Measurements from ENCODE around the gene MPO.

DNA sequence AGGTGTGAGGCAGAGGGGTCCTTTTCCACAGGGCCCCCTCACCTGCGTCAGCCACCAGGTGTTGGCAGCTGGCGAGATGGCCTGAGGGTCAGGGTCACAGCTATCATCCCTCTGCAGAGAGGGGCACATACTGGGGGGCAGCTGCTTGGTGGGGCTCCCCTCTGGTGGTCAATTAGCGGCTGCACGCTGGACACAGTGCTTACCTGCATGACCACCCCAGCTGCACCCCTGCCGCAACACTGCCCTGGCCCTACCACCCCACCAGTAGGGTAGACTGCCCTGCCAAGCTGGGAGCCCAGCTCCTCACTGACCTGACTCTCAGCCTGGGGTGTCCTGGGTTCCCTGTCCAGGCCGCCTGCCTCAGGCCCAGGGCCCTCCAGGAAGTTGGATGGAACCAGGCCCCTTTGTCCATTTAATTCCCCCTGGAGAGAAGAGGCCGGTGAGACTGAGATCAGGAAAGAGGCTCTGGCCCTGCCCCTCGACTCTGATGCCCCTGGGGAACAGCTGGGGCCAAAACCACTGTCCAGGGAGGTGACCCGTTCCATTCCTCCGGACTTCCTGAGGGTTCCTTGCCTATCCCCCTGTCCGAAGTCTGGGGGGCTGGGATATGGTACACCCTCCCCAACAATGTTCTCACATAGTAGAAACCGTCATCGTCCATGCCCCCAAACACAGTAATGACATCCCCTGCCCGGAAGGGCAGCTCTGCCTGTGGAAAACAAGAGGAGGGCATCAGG, 24.2 kb upstream of the MPO start:
- TF ChIP-seq, protein P1, sequence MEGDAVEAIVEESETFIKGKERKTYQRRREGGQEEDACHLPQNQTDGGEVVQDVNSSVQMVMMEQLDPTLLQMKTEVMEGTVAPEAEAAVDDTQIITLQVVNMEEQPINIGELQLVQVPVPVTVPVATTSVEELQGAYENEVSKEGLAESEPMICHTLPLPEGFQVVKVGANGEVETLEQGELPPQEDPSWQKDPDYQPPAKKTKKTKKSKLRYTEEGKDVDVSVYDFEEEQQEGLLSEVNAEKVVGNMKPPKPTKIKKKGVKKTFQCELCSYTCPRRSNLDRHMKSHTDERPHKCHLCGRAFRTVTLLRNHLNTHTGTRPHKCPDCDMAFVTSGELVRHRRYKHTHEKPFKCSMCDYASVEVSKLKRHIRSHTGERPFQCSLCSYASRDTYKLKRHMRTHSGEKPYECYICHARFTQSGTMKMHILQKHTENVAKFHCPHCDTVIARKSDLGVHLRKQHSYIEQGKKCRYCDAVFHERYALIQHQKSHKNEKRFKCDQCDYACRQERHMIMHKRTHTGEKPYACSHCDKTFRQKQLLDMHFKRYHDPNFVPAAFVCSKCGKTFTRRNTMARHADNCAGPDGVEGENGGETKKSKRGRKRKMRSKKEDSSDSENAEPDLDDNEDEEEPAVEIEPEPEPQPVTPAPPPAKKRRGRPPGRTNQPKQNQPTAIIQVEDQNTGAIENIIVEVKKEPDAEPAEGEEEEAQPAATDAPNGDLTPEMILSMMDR (IDR thresholded peaks at IDR 0.05), result no peak
- no peak for TF ChIP-seq POLR2A (IDR thresholded peaks at IDR 0.05)
